GM19468 (cell line): ENCODE measurements around the gene PODXL.

Source experiments
- ATAC-seq: cut with Tn5 transposase; IDR thresholded peaks from one replicate; pipeline ENCODE4 v1.9.1; 2021; ENCODE audit warnings: mild to moderate bottlenecking, moderate library complexity, moderate number of reproducible peaks; ENCODE audit not compliant: unreplicated experiment; ENCODE audit errors: extremely low read depth

The PODXL gene

GRCh38 chr7:131556053-131556908 lies at the start of gene PODXL:
TSS of gene PODXL (minus strand) at chr7:131556628. CDS start at chr7:131556359, 269 bp downstream.
- peak; percentile 49 for ATAC-seq

GRCh38 chr7:131605280-131605878 lies 49.0 kb upstream of the PODXL start:
- ATAC-seq = no peak

GRCh38 chr7:131604841-131605279 lies 48.4 kb upstream of the PODXL start:
- no peak for ATAC-seq

GRCh38 chr7:131603932-131604331 lies 47.5 kb upstream of the PODXL start:
- ATAC-seq = no peak

GRCh38 chr7:131602994-131603372 lies 46.6 kb upstream of the PODXL start:
- no peak for ATAC-seq

GRCh38 chr7:131602304-131602993 lies 46.0 kb upstream of the PODXL start:
- no peak for ATAC-seq

- ATAC-seq = no peak
Measured at GRCh38 chr7:131600085-131600881, 43.9 kb upstream of the PODXL start.

- ATAC-seq = no peak
Measured at GRCh38 chr7:131596785-131597184, 40.4 kb upstream of the PODXL start.

GRCh38 chr7:131595699-131596098 lies 39.3 kb upstream of the PODXL start:
- no peak for ATAC-seq

- no peak for ATAC-seq
Measured at GRCh38 chr7:131591687-131592319, 35.4 kb upstream of the PODXL start.

- no peak for ATAC-seq
Measured at GRCh38 chr7:131587315-131587923, 31.0 kb upstream of the PODXL start.

- no peak for ATAC-seq
Measured at GRCh38 chr7:131586759-131587158, 30.3 kb upstream of the PODXL start.

GRCh38 chr7:131586259-131586658 lies 29.8 kb upstream of the PODXL start:
- ATAC-seq = no peak

GRCh38 chr7:131583430-131583829 lies 27.0 kb upstream of the PODXL start:
- ATAC-seq = no peak

GRCh38 chr7:131581241-131582051 lies 25.0 kb upstream of the PODXL start:
- ATAC-seq = no peak

- ATAC-seq = no peak
Measured at GRCh38 chr7:131578602-131579001, 22.2 kb upstream of the PODXL start.

GRCh38 chr7:131574741-131575140 lies 18.3 kb upstream of the PODXL start:
- ATAC-seq = no peak

- ATAC-seq = no peak
Measured at GRCh38 chr7:131570401-131570800, 14.0 kb upstream of the PODXL start.

GRCh38 chr7:131568970-131569369 lies 12.5 kb upstream of the PODXL start:
- no peak for ATAC-seq
